Mucosa of descending colon (tissue), 3 donors: ENCODE results near the gene HOMER2. TPM values are rescaled to one million over a fixed set of nuclear protein-coding genes. Genes with fewer than 3 reads are reported as not detected.

ENCODE experiments used
- ATAC-seq: fragments of 200-7000 bp; cut with Tn5 transposase; one replicate; pipeline ENCODE4 v1.9.1; 2020; ENCODE audit warnings: mild to moderate bottlenecking, moderate library complexity
- DNase-seq, 3 donors: peaks; one replicate each; pipeline ENCODE4 v3.0.0-alpha.2; 2020
- H3K36me3 ChIP-seq: fragments of 200-600 bp; one replicate; pipeline ENCODE4 v1.8.0; 2021; ENCODE audit warnings: low read depth, mild to moderate bottlenecking
- H3K4me1 ChIP-seq: fragments of 200-600 bp; one replicate; pipeline ENCODE4 v1.8.0; 2021; ENCODE audit warnings: low read depth, mild to moderate bottlenecking
- H3K4me3 ChIP-seq: fragments of 200-600 bp; one replicate; pipeline ENCODE4 v1.8.0; 2021; ENCODE audit warnings: mild to moderate bottlenecking
- H3K9me3 ChIP-seq: fragments of 200-600 bp; one replicate; pipeline ENCODE4 v1.8.0; 2021; ENCODE audit warnings: mild to moderate bottlenecking
- CTCF ChIP-seq: fragments of 200-600 bp; IDR thresholded peaks from one replicate; pipeline ENCODE4 v1.8.0; 2022; ENCODE audit warnings: antibody characterized with exemption, mild to moderate bottlenecking
- intact Hi-C, 2 donors: fragments of 100-400 bp; cut with DNase I in 1 of 2; cut with micrococcal nuclease in 1 of 2; formaldehyde crosslinking; loops; one replicate each; pipeline versions ENCODE4 v1.11.0 to v1.11.1; 2022; cut with DNase I, micrococcal nuclease
- total RNA-seq, 3 donors: library from RNA; stranded (reverse); fragmentation: NEBNext Ultra II Directional in 2 of 3; extraction: Animal tissue kit (Norgen Biotek cat#: 25700) in 2 of 3; gene quantifications; one replicate each; pipeline versions ENCODE4 v1.2.1 to v1.2.4, GENCODE V29; 2021 to 2023
- donor health status: DM: no; HTN: no; CAD: no; lungs with moderate emphysema.
- donor health status: DM: no; HTN: no; CAD: no.
- donor health status: DM: no; HTN: yes; CAD: no.

Gene HOMER2
- total RNA-seq, 3 donors from 2014 or later, result 1.9 to 16.3 (median 2.1) TPM

DNA sequence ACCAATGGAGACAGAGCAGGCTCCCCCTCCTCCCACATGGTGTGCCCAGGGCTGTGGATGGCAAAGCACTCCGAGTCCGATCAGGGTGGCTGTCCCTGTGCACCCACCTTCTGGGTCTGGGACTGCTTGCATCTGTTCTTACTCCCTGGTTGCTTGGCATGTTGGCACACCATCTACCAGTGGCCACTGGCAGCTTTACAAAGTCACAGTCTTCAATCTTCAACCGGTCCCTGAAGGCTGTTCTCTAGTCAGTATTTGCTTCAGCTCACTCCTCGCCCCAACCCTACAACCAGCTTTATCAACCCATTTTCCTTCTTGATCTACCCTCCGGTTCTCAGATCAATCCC, 14.8 kb downstream of the HOMER2 start:
- Histone ChIP-seq H3K9me3 (no peaks in the 10 kb centered on the region), H3K4me1 (no peaks in the 10 kb centered on the region), H3K4me3 (no peak overlapping the region), H3K36me3 (no peaks in the 10 kb centered on the region)
- intact Hi-C loops, result no loop called here
- ATAC-seq, result no peak
- TF ChIP-seq CTCF, result no peak
- DNase-seq, result no peak

- no peak for DNase-seq
- Histone ChIP-seq H3K36me3 (no peaks in the 10 kb centered on the region), H3K9me3 (no peaks in the 10 kb centered on the region), H3K4me1 (no peaks in the 10 kb centered on the region), H3K4me3 (no peak overlapping the region)
- TF ChIP-seq CTCF, result no peak
- no peak for ATAC-seq
- intact Hi-C loops, result no loop called here
Measured at GRCh38 chr15:82936966-82937711, 15.4 kb downstream of the HOMER2 start.

GRCh38 chr15:82935382-82935781, 17.1 kb downstream of the HOMER2 start:
- ATAC-seq (no peak), DNase-seq (no peak)
- no peak for TF ChIP-seq CTCF
- Histone ChIP-seq H3K4me1 (no peaks in the 10 kb centered on the region), H3K9me3 (no peaks in the 10 kb centered on the region), H3K36me3 (no peaks in the 10 kb centered on the region), H3K4me3 (no peak overlapping the region)
- intact Hi-C loops, result no loop called here

DNA sequence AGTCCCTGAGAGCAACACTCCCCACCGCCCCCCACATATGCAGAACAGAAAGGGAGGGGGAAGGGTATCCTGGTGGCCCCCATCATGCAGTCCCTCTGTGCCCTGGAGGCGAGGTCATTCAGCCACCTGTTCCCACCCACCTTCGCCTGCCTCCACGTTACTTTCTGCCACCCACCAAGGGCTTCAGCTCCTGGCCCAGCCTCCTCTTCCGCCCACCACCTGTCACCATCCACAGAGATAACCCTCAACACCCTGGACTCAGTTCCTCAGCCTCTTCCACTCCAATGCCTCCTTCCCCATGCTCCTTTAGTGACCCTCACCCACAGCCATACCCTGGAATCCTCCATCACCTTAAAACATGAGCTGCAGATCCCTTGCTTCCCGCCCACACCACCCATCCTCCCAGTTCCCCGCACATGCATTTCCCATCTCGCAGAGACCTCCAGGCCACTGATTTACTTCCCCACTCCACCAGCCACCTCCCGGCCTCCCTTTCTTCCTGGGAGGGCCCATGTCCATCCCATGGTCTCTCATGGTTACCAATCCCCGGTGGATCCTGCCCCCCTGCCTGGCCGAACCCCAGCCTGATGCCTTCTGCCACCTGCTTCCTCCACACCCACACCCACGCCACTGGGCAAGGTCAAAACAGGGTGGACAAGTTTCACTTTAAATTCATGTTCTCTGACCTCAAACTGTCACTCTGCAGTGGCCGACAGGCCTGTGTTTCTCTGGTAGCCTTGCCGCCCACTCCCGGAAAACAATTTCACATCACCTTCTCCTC, 18.2 kb downstream of the HOMER2 start:
- DNase-seq (no peak), ATAC-seq (no peak)
- H3K9me3 ChIP-seq, result no peaks in the 10 kb centered on the region
- H3K4me3 ChIP-seq, result no peak overlapping the region
- TF ChIP-seq CTCF, result no peak
- intact Hi-C loops, result no loop called here
- no peaks in the 10 kb centered on the region for H3K4me1 ChIP-seq
- H3K36me3 ChIP-seq, result no peaks in the 10 kb centered on the region

GRCh38 chr15:82933576-82933975, 18.9 kb downstream of the HOMER2 start:
- intact Hi-C loops, result no loop called here
- Histone ChIP-seq H3K9me3 (no peaks in the 10 kb centered on the region), H3K4me1 (no peaks in the 10 kb centered on the region), H3K36me3 (no peaks in the 10 kb centered on the region), H3K4me3 (no peak overlapping the region)
- no peak for TF ChIP-seq CTCF
- DNase-seq (no peak), ATAC-seq (no peak)
